Measurements from ENCODE around the gene ADGRG7.
"Not testable (repeated sequence)": the region's sequence is repeated elsewhere in the genome, so short reads cannot be mapped to it uniquely, and the experiment has no call there.

The ADGRG7 gene

DNA sequence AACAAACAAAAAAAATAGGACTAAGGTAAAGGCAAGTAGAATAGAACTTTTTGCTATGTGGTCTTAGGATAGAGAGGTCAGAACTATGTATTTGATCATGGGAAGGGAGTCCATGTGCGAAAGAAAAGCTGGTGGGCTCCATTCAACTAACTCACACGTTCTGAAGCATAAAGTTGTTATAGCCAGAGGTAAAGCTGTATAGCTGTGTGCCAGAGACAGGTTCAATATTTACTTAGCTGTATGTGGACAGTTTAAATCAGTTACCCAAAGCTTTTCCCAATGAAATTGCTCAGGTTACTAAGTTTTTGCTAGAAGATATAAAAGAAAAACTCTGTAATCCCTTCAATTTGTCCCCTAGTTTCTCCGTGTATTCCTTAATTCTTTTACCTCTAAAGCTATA is 37.8 kb downstream of the ADGRG7 start:
- FAIRE-seq = no peak

DNA sequence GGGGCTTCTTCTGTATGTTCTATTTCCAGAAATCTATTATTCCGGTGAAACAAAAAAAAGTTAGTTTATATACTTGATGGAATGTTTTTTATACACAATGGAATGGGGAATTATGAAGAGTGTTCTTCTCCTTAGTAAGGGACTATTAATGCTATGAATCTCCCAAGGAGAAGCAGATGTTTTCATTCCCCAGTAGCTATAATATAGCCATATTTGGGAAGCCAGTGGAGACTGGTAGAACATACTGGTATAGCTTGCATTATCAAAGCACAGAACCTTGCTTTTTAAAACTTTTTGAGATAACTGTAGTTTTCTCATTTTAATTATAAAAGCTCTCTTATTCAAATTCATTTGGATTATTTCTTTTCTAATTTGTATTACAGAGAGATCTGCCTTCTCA is 38.3 kb downstream of the ADGRG7 start:
- no peak for FAIRE-seq

DNA sequence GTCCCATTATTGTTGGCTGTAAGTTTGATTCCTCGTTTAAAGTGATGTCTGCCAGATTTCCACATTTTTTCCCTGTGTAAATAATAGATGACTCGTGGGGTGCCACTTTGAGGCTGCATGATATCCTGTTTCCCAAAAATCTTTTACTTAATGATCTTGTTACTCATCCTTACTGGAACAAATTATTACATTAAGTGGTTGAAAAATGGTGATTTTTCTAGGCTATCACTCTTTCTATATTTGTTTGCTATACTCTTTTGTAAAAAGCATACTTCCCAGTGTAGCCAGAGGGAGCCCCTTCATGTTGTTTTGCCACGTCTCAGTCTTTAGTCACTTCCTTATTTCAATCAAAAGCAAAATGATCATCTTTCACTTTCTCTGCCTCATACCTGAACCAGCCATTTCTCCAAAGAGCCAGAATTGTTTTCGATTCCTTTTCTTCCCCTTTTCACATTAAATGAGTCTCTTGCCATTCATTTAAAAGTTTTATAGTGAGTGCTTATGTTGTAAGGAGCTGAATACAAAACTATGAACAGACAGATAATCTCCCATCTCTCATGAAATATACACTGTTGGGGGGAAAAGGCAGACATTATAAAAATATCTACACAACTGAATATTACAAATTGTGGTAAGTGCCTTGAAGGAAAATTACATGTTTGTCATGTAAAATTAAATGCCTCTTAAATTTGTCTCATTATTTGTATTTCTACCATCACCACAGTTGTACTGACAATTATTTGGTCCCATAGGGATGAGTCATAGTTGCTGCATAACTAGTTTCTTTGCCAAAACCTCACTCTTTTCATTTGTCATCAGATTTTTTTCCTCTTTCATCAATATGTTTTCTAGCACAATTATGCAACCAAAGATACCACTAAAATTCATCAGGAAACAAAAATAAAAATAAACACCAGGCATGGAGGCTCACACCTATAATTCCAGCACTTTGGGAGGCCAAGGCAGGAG is 41.5 kb downstream of the ADGRG7 start:
- FAIRE-seq = no peak

DNA sequence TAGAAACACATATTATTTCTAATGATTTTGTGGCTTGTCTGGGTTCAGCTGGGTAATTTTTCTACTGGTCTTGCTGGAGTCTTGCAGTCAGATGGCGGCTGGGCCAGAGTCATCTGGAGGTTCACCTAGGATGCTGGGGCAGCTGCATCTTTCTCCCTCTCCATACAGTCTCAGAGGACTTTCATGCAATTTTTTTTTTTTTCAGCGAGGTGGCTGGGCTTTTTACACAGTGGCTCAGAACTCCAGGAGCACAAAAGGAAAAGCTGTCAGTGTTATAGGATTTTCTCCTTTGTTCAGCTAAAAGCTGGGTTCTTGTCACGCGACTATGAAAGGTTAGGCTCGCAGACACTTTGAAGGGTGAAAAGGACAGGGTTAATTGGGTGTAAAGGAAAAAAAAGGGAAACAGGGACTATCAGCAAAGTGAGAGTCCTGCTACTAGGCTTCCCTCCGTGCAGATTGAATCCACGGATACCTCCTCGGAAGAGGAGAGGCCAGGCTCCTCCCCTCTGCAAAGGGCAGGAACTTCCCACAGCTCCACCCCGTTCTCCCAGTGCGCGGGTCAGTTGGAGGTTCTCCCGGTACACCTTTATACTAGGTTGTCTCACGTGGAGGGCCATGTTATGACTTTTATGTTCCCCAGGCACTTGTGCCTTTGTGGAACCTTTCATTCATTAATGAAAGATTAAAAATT is 44.3 kb downstream of the ADGRG7 start:
- no peak for FAIRE-seq

DNA sequence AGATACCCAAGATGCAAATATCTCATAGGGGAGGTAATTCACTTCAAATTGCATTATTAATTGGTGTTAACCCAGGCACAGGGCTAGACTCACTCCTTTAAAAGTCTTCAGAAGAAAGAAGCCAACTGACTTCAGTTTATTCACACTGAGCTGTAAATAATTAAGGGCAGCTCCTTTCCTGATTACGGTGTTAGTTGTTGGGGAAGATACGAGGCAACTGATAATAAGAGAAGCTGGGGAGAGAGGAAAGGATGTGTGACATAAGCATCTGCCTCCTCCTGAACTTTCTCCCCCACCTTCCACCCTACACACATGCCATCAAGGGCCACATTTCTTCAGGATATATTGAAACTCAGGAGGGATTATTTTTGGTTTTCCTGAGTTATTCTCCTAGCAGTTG is 47.5 kb downstream of the ADGRG7 start:
- FAIRE-seq = no peak

DNA sequence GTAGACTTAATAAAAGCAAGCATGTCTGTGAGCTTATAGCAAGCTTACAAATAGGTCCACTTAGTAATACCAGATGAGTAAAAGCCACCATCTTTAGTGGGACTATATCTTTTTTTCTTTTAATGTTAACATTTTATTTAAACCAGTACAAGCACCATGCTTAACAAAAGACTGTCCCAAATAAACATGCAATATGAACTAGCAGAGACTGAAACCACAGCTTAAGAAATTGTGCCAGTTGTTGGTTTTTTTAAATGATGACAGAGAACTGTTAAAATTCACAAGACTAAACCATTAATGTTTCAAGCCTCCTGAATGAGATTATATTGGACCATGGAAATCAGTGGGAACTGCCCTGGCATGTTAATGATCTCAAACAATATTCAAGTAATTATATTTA is 51.9 kb downstream of the ADGRG7 start:
- not testable (repeated sequence) for FAIRE-seq

DNA sequence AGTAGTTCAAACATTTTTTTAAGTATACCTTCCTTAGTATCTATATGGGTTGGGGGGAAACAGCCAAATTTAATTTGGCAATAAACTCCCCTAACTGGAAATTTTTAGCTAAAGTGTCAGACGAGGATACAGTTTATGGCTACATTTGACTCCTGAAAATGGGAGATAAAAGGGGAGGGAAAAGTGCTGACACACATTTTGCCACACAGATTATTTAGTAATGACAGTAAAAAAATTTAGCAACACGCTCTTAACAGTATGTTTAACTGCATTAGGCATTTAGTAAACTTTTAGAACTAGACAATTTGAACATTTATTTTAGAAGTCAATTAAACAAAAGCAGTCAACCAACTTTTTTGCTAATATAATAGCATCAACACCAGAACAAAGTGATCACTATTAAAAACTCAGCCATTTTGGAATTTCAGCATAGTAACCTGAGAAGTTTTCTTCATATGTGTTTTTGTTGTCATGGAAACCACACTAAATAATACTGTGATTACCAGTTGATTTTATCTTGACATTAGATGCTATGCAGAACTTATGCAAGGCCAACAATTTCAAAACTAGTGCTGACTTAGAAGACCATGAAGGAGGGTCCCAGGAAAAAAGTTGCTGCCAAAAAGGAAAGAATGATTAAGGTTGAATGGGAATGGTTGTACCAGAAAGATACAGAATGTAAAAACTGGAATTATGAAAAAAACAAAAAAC is 52.9 kb downstream of the ADGRG7 start:
- FAIRE-seq = peak; percentile 45

DNA sequence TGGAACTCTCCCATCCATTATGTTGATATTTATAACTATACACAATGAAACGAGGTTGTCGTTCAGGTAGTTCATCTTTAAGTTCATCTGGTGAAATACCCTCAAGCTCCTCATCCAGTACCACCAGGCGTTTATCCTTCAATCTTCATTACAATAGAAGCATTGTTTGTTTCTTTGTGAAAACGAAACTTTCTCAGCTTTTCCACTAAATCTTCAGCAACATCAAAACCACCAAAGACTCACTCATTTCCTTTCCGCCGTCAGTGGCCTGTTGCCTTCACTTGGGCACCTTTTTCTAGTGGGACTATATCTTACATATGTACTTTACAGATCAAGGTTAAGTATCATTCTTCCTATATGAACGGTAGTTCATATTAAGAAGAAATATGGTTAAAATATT is 55.8 kb downstream of the ADGRG7 start:
- no peak for FAIRE-seq

DNA sequence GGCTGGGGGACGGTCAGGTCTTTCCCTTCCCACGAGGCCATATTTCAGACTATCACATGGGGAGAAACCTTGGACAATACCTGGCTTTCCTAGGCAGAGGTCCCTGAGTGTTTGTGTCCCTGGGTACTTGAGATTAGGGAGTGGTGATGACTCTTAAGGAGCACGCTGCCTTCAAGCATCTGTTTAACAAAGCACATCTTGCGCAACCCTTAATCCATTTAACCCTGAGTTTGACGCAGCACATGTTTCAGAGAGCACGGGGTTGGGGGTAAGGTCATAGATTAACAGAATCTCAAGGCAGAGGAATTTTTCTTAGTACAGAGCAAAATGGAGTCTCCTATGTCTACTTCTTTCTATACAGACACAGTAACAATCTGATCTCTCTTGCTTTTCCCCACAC is 57.3 kb downstream of the ADGRG7 start:
- FAIRE-seq = not testable (repeated sequence)

DNA sequence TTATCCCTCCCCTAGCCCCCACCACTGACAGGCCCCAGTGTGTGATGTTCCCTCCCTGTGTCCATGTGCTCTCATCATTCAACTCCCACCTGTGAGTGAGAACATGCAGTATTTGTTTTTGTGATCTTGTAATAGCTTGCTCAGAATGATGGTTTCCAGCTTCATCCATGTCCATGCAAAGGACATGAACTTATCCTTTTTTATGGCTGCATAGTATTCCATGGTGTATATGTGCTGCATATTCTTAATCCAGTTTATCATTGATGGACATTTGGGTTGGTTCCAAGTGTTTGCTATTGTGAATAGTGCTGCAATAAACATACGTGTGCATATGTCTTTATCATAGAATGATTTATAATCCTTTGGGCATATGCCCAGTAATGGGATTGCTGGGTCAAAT is 57.9 kb downstream of the ADGRG7 start:
- not testable (repeated sequence) for FAIRE-seq

DNA sequence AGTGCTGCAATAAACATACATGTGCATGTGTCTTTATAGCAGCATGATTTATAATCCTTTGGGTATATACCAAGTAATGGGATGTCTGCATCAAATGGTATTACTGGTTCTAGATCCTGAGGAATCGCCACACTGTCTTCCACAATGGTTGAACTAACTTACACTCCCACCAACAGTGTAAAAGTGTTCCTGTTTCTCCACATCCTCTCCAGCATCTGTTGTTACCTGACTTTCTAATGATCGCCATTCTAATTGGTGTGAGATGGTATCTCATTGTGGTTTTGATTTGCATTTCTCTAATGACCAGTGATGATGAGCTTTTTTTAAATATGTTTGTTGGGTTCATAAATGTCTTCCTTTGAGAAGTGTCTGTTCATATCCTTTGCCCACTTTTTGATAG is 61.6 kb downstream of the ADGRG7 start:
- not testable (repeated sequence) for FAIRE-seq

DNA sequence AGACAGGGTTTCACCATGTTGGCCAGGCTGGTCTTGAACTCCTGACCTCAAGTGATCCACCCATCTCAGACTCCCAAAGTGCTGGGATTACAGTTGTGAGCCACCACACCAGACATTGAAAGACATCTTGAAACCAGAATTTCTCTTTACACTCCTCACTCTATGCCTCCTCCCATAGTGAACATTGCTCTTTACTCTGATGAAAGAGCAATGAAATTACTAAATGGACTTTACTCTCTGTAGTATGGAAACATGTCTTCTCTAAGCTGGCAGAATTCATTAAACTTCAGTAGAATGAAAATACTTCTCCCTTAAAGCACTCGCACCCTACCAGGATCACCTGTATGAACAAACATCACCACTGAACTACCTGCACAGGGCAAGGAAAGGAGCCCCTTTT is 72.1 kb downstream of the ADGRG7 start:
- FAIRE-seq = no peak

DNA sequence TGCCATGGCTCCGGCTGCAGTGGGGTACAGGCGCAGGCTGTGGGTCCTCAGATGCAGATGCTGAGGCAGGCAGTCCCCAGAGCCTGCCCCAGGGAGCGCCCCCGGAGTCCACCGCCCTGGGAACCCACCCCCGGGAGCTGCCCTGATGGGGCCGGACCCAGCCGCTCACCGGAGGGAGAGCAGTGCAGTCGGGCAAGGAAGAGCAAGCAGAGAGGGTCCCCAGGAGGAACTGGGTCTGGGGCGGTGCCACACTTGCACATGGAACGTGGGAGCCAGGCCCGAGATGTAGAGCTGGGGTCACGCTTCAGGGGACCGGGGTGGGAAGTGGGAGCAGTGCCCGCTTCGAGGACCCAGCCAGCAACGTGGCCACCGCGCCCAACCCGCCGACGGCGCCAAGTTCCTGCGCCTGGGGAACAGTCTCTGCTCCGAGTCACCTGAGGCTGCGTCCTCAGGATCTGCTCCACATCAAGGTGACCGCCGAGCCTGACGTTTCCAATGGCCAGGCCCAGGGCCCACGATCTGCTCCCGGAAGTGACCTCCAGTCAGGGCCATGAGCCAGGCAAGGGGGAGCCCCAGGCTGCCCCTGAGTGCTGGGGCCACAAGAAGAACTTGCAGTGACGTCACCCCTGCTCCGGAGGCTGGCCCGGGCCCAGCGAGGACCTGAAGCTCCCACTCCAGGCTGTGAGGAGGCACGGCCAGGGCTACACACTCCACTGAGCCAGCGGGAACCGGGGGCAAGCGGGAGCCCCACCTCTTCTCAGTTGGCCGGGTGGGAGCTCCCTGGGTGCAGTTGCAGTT is 72.9 kb downstream of the ADGRG7 start:
- no peak for FAIRE-seq

DNA sequence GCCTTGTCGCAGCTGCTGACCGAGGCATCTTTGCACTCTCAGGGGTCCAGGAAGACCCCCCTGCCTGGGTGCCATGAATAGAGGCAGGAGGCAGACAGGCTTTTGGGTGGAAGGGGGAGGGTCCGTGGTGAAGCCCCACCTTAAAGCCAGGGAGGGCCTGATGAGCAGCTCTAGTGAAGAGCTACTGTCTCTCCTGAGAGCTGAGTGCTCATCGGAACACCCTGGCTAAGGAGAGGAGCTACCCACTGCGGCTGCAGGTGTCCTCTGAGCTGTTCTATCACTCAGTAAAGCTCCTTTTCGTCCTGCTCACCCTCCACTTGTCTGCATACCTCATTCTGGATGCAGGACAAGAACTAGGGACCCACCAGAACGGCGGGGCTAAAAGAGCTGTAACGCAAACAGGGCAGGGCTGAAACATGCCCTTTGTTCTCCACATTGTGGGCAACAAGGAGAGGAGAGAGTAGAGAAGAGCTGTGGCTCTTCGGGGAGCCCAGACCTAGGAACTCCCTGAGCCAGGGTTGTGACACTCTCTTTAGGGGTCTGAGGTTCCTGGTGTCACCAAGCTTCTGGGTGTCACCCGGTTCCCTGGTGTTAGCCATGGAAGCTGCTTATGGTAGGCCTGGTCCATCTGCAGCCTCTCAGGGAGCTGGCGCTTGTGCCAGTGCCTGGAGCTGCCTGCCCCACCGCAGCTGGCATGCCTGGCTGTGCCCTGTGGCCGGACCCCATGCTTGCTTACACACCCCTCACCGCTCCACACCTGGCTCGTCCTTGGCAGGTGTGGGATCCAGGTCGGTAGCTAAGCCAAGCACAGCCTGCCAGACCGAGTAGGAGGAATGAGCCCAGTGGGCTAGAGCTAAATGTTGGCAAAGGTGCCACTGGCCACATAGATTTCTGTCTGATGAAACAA is 73.7 kb downstream of the ADGRG7 start:
- FAIRE-seq = no peak

DNA sequence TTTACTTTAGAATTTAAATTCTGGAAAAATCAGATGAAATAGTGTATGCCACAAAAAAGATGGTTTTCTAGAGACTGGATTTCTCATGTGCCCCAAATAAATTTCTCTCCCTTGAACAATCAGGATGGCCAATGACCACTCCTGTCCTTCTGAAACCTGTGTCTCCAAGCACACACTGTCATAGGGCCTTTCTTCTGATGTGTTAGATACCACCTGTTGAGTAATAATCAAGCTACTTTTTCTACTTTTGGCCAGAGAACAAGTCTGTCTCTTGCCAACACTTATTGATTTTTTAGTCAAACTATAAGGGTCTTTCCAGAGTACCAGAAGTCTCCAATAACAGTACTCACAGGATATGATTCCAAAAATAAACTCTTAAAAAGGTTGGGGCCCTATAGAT is 83.8 kb downstream of the ADGRG7 start:
- no peak for FAIRE-seq

DNA sequence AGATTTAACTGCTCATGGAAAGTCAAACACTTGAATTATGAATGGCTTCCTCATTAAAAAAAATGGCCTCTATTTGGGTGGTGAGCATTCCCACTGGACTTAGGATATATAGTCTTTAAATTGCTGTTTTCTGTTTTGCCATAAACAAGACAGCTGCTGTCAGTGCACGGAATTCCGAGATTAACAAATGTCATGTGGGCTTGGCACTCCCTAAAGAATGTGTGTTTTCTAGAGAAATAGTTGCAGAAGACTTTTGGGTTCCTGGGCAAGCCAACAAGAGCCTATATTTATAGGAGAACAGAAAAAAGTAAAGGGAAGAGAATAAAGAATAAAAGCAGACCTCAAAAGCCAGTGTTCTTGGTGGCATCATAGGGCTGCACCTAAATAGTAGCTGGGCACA is 86.3 kb downstream of the ADGRG7 start:
- FAIRE-seq = no peak

DNA sequence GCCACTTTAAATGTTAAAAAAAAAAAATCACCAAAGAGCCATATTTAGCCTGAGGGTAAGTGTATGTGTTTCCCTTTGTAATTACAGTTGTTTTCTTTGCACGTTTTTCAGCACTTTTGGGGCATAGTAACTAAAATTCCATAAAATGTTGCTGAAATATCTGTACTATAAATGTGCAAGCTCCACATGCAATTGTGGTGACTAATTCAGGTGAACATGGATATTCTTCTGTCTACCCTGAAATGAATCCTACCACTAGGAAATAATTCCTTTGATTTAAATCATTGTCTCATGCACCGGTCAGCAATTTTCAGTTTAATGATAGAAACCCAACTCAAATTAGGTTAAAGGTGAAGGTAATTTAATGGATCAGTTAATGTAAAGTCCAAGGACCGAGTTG is 86.8 kb downstream of the ADGRG7 start:
- no peak for FAIRE-seq

DNA sequence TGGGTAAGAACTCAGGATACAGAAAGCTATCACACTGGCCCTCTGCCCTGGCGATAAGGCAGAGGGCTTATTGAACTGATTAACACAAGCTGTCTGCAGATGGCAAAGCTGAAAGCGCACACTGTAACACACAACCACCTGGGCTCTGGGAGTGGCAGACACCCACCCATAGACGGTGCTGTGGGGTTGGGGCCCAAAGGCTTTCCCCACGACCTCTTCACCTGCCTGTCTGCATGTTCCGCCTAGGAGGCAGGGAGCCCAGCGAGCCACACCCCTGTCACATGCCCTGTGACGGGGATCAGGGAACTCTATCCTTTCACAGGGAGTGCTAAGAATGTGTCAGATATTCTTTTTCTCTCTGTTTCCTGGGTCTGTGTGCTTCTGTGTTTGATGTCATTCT is 87.8 kb downstream of the ADGRG7 start:
- FAIRE-seq = no peak

DNA sequence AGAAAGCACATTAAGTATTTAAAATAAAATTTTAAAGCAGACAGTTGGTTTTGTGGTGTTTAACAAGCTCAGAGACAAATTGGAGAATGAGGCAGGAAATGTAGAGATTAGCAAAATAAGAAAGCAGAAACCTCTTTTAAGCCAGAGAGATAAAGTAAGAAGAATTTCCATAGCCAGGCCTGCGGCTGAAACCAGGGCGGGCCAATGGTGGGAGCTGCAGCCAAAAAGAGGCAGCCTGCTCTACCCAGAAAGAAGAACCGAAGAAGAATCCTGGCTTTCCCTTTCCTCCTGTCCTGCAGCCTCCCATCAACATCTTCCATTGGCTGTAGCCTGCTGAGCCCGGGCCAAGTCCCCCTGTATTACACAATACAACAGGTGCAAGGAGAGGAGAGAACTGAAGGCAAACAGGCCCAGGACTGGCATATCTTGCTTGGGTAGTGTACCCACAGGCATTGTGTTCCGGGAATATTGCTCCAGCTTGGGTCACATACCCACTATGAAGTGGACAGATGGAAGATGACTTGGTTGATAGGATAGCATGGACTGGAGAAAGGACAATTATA is 88.4 kb downstream of the ADGRG7 start:
- FAIRE-seq = no peak

DNA sequence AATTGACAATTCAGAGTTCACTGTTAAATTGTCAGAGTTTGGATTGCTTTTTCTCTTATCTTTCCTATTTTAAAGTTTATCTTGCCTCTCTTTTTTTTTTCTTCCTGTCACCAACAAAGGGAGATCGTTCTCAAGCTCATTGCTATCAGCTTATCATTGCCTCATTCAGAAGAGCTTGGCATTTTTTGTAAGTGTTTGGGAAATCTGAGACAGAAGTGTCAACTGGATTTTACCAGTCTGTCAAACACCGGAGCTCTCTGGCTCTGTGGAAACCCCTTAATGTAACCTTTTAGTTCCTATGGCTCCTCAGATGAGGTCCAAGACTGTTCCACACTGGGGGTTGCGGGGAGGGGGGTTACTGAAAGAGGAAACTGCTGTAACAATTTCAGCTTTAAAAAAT is 89.3 kb downstream of the ADGRG7 start:
- FAIRE-seq = no peak

DNA sequence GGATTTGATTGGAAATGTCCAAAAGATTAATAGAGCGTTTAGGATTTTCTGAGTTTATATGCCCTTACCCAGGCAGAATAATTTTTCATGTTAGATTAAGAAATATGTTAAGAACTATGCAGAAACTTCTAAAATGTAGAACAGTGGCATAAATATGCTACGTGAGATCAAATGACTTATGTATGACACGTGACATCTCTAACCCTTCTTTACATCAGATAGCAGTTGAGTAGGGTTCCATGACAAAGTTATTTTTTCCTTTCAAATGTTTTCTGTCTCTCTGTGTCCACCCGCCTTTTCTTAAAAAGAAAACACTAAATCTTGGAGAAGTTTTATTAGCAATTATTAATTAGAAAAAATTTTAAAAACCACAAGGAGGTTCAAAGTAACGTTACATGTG is 91.3 kb downstream of the ADGRG7 start:
- FAIRE-seq = no peak

Measured in endometrium (tissue), 2 donors.